Stimulated activated CD4-positive, alpha-beta T cell treated with anti-CD3 and anti-CD28 coated beads, Interleukin-15, amount 100 ng/mL, for 48 hours (primary cell): ENCODE results near the gene SP9.
"Not testable (repeated sequence)": the region's sequence is repeated elsewhere in the genome, so short reads cannot be mapped to it uniquely, and the experiment has no call there.

Experiments
- DNase-seq, 2 donors: peaks; one replicate each; pipeline ENCODE4 v3.0.0-alpha.2; 2020; ENCODE audit warnings: low read depth in 2 of 2

The SP9 gene

DNA sequence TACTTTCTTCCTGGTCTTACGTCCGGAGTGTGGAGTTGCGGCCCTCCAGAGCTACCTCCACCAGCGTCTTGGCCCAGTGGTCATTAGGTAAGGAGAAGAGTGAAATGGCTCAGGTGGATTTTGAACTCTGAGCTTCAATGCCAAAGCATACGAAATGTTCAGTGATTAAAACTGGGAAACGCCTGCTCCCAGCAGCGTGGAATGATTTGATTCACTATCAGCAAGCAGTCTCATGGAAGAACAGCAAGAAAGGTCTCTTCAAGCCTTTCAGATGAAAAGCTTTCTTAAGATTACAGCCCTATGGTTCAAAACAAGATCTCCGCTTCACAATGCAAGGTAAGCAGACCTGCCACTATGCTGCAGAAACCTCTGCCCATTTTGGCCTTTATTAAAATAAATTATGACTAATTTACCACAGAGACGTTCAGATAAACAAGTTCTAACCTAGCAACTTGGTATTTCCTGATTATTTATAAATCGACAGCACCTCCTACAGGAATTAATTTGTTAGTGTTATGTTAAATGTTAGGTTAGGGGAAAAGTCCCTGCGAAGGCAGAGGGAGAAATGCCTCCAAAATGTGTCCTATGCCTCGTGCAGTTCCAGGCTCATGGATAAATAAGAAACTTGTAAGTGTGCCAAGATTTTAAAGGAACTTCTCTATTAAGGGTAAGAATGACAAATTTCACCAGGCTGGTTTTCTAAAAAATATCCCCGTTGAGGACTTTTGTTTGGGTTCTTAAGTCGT is 10.1 kb downstream of the SP9 start:
- no peak for DNase-seq

DNA sequence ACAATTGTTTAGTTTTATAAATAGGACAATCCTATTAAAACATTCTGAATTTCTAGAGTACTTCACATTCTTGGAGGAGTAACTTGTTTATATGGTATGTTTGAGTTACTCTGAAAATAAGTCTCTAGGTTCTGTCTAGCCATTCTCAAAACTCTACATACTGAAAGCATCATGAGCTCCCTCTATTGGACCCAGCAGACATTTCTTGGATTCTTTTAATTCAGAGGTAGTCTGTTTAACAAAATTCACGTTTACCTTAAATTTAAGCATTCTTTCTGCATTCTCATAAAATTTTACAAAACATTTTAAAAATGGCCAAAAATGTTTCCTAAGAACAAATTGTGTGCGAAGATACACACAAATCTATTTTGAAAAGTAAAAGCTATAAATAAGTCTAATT is 15.3 kb downstream of the SP9 start:
- no peak for DNase-seq

- DNase-seq = no peak
These were observed 15.9 kb downstream of the SP9 start for GRCh38 chr2:174350593-174351181.

DNA sequence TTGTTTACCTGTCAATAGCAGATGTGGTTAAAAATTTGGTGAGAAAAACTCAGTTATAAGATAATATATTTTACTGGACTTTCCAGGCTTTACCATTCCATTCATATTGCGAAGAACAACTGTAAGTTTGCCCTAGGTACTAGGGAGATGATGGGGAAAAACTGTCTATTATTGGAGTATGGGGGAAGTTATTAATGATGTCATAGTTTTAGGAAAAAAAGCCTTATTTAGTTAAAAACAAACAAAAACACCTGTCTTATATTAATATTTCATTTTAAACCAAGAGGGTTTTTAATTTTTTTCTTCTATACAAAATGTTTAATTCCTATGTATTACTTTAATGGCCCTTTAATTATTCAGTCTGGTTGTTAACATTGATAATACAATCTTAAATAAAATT is 18.2 kb downstream of the SP9 start:
- DNase-seq = no peak

DNA sequence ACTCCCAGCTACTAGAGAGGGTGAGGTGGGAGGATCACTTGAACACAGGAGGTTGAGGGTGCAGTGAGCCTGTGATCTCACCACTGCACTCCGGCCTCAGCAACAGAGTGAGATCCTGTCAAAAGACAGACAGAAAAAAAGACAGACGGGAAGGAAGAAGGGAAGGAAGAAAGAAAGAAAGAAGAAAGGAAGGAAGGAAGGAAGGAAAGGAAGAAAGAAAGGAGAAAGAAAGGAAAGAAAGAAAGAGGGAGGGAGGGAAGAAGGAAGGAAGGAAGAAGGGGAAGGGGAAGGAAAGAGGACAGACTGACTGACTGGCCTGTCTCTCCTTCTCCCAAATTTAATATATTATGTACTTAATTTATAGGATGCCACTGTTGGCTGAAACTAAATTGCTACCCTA is 21.6 kb downstream of the SP9 start:
- no peak for DNase-seq

- not testable (repeated sequence) for DNase-seq
These were observed 24.9 kb downstream of the SP9 start for GRCh38 chr2:174359663-174360062.

- no peak for DNase-seq
These were observed 28.2 kb downstream of the SP9 start for GRCh38 chr2:174362949-174363348.

DNA sequence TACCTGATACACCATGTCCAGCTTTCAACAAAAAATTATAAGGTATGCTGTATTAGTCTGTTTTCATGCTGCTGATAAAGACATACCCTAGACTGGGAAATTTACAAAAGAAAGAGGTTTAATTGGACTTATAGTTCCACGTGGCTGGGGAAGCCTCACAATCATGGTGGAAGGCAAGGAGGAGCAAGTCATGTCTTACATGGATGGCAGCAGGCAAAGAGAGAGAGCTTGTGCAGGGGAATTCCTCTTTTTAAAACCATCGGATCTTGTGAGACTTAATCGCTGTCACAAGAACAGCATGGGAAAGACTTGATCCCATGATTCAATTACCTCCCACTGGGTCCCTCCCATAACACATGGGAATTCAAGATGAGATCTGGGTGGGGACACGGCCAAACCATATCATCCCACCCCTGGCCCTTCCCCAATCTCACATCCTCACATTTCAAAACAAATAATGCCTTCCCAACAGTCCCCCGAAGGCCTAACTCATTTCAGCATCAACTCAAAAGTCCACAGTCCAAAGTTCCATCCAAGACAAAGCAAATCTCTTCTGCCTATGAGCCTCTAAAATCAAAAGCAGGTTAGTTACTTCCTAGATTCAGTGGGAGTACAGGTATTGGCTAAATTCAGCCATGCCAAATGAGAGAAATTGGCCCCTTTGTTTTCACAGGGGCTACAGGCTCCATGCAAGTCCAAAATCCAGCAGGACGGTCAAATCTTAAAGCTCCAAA is 28.9 kb downstream of the SP9 start:
- DNase-seq = not testable (repeated sequence)

- DNase-seq = no peak
These were observed 29.9 kb downstream of the SP9 start for GRCh38 chr2:174364628-174365027.

GRCh38 chr2:174365571-174365970 is 30.8 kb downstream of the SP9 start:
- DNase-seq = no peak

DNA sequence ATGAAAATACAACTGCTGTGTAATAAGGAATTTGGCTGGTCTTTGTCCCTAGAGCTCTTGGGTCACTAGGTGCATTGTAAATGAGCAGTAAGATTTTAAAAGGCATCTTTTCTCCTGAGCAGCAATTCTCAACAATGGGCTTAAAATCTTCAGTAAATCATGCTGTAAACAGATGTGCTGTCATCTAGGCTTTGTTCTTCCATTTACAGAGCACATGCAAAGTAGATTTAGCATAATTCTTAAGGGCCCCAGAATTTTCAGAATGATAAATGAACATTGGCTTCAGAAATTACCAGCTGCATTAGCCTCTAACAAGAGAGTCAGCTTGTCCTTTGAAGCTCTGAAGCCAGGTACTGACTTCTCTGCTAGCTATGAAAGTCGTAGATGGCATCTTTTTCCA is 33.9 kb downstream of the SP9 start:
- DNase-seq = no peak

DNA sequence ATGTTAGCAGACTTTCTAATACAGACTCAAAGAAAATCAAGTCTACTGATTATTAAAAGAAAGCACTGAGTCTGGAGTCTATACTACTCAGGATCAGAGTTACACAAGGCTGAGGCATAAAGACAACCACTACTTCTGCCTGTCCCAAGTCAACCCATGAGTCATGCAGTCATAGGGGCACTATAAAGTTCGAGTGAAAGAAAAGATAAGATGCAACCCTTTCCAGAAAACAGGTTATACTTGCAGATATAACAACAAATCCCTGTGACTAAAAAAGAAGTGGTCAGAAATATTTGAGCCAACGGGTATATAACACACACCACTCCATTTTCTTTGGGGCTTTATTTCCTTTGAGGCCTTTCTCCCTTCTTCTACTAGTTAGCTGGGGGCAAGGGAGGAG is 42.2 kb downstream of the SP9 start:
- DNase-seq = no peak

GRCh38 chr2:174383796-174384195 is 49.0 kb downstream of the SP9 start:
- no peak for DNase-seq

- no peak for DNase-seq
These were observed 50.4 kb downstream of the SP9 start for GRCh38 chr2:174385201-174385600.
